ENCODE data around the gene ARMC10. TPM values are rescaled to one million over a fixed set of nuclear protein-coding genes. Genes with fewer than 3 reads are reported as not detected.

Gene ARMC10
- total RNA-seq, 1 experiment from 2014 or later: 66.0 TPM

GRCh38 chr7:103058122-103058521 is 16.8 kb upstream of the ARMC10 start:
- Histone ChIP-seq H3F3A (ENCODE audit: insufficient read depth, low read depth) (no peaks in the 10 kb centered on the region), H3K79me2 (ENCODE audit: low read depth) (no peaks in the 10 kb centered on the region), H3K27ac (no peak overlapping the region), H3K4me2 (no peak overlapping the region), H3K36me3 (ENCODE audit: low read depth) (no peaks in the 10 kb centered on the region), H3K9me2 (ENCODE audit: insufficient read depth) (no peaks in the 10 kb centered on the region), H3K27me3 (ENCODE audit: insufficient read depth, low read depth) (no peaks in the 10 kb centered on the region), H3K9me3 (ENCODE audit: insufficient read depth, low read depth) (no peaks in the 10 kb centered on the region), H2AFZ (no peak overlapping the region), H3K4me1 (replicated peaks; ENCODE audit: insufficient read depth) (no peaks in the 10 kb centered on the region), H4K20me1 (ENCODE audit: insufficient read depth) (no peaks in the 10 kb centered on the region), H3K4me3 (no peak overlapping the region)
- intact Hi-C loops (cut with micrococcal nuclease; ENCODE audit: unreplicated experiment): no loop called here
- TF ChIP-seq CTCF (conservative IDR thresholded peaks at IDR 0.05) (no peak), EZH2 (IDR thresholded peaks at IDR 0.05; ENCODE audit: low read depth) (no peak)
- no peak for DNase-seq
- ChIA-PET POLR2A (ENCODE audit: unreplicated experiment) (no interaction called here), CTCF (no interaction called here)
- BruUV-seq (replicated peaks): no TSS peak

GRCh38 chr7:103059471-103059870 is 15.5 kb upstream of the ARMC10 start:
- no TSS peak for BruUV-seq (replicated peaks)
- POLR2A ChIA-PET (ENCODE audit: unreplicated experiment): no interaction called here
- intact Hi-C loops (cut with micrococcal nuclease; ENCODE audit: unreplicated experiment): no loop called here

GRCh38 chr7:103063895-103064294 is 11.0 kb upstream of the ARMC10 start:
- DNase-seq: no peak
- CTCF ChIA-PET: no interaction called here
- no TSS peak for BruUV-seq (replicated peaks)
- Histone ChIP-seq H3K9me2 (ENCODE audit: insufficient read depth) (no peaks in the 10 kb centered on the region), H3F3A (ENCODE audit: insufficient read depth, low read depth) (no peaks in the 10 kb centered on the region), H3K4me1 (replicated peaks; ENCODE audit: insufficient read depth) (no peaks in the 10 kb centered on the region), H3K79me2 (ENCODE audit: low read depth) (no peaks in the 10 kb centered on the region), H3K9me3 (ENCODE audit: insufficient read depth, low read depth) (no peaks in the 10 kb centered on the region), H3K36me3 (ENCODE audit: low read depth) (no peaks in the 10 kb centered on the region), H3K27me3 (ENCODE audit: insufficient read depth, low read depth) (no peaks in the 10 kb centered on the region), H3K27ac (no peak overlapping the region), H3K4me2 (no peak overlapping the region), H2AFZ (no peak overlapping the region), H4K20me1 (ENCODE audit: insufficient read depth) (no peaks in the 10 kb centered on the region), H3K4me3 (no peak overlapping the region)
- TF ChIP-seq EZH2 (IDR thresholded peaks at IDR 0.05; ENCODE audit: low read depth): no peak
- no peak for TF ChIP-seq CTCF (conservative IDR thresholded peaks at IDR 0.05)
- POLR2A ChIA-PET (ENCODE audit: unreplicated experiment): no interaction called here
- intact Hi-C loops (cut with micrococcal nuclease; ENCODE audit: unreplicated experiment): loop anchor here (5.0 kb wide), 1 partner anchor 302 kb away; no protein-coding TSS in a partner anchor

More at GRCh38 chr7:103059471-103059870, 15.5 kb upstream of the ARMC10 start:
- no peaks in the 10 kb centered on the region for H3F3A ChIP-seq (ENCODE audit: insufficient read depth, low read depth)
- no peak overlapping the region for H3K27ac ChIP-seq
- no peaks in the 10 kb centered on the region for H3K4me1 ChIP-seq (replicated peaks; ENCODE audit: insufficient read depth)
- no peaks in the 10 kb centered on the region for H3K36me3 ChIP-seq (ENCODE audit: low read depth)
- no peaks in the 10 kb centered on the region for H3K79me2 ChIP-seq (ENCODE audit: low read depth)
- H2AFZ ChIP-seq: no peak overlapping the region
- no peaks in the 10 kb centered on the region for H3K9me2 ChIP-seq (ENCODE audit: insufficient read depth)
- no peak overlapping the region for H3K4me2 ChIP-seq
- DNase-seq: no peak
- no peak overlapping the region for H3K4me3 ChIP-seq
- CTCF ChIA-PET: no interaction called here
- H3K9me3 ChIP-seq (ENCODE audit: insufficient read depth, low read depth): no peaks in the 10 kb centered on the region
- TF ChIP-seq CTCF (conservative IDR thresholded peaks at IDR 0.05) (no peak), EZH2 (IDR thresholded peaks at IDR 0.05; ENCODE audit: low read depth) (no peak)
- no peaks in the 10 kb centered on the region for H4K20me1 ChIP-seq (ENCODE audit: insufficient read depth)
- no peaks in the 10 kb centered on the region for H3K27me3 ChIP-seq (ENCODE audit: insufficient read depth, low read depth)
